CD4-positive, alpha-beta T cell treated with Interleukin-4 for 1 hour (primary cell): ENCODE measurements around the gene TXNRD2.

Experiments
- DNase-seq, 2 donors: peaks; one replicate each; pipeline ENCODE4 v3.0.0-alpha.2; 2020 to 2022

TXNRD2 gene

GRCh38 chr22:19965771-19966709, 24.4 kb upstream of the TXNRD2 start:
- DNase-seq: no peak

GRCh38 chr22:19964701-19965386, 23.2 kb upstream of the TXNRD2 start:
- no peak for DNase-seq

- DNase-seq: no peak
These were observed 22.4 kb upstream of the TXNRD2 start for GRCh38 chr22:19963863-19964642.

GRCh38 chr22:19962909-19963806, 21.5 kb upstream of the TXNRD2 start:
- no peak for DNase-seq

GRCh38 chr22:19962246-19962908, 20.8 kb upstream of the TXNRD2 start:
- peak; percentile 47 to 51 for DNase-seq

- no peak for DNase-seq
These were observed 20.2 kb upstream of the TXNRD2 start for GRCh38 chr22:19961868-19962245.

GRCh38 chr22:19961201-19961580, 19.6 kb upstream of the TXNRD2 start:
- no peak for DNase-seq

DNA sequence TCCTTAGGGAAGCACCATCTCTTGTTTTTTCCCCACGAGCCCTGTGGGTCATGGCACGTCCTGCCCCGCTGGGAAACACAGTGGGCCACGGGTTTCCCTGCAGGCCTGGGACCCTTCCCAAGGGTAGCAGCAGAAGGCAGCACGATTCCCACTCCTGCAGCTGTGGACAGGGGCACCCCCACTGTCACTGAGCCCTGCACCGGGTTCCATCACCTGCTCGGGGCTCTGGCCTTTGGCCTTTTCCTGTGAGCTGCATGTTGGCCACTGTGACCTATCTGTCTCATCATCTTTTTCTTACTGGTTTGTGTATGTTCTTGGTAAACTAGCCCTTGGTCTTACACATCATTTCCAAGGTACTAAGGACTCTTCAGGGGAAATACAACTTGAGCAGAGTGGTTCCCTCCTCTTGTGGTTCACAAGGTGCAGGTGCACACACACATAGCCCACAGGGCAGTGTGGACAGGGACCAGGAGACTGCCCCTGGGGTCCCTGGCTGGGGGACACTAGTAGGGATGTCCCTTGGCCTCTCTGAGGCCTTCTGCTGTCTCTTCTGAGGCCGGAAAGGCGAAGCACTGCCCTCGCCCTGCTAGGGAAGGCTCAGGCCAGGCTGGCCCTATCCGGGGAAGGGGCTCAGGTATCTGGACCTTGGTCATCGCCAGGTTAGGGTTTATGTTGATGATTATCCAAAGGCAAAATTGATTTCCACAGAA, 19.0 kb upstream of the TXNRD2 start:
- no peak for DNase-seq

- no peak for DNase-seq
These were observed 18.2 kb upstream of the TXNRD2 start for GRCh38 chr22:19959587-19960490.

GRCh38 chr22:19959043-19959586, 17.5 kb upstream of the TXNRD2 start:
- no peak for DNase-seq

- no peak for DNase-seq
These were observed 16.7 kb upstream of the TXNRD2 start for GRCh38 chr22:19958083-19959042.

- DNase-seq: no peak
These were observed 15.8 kb upstream of the TXNRD2 start for GRCh38 chr22:19957445-19957844.

- no peak for DNase-seq
These were observed 13.9 kb upstream of the TXNRD2 start for GRCh38 chr22:19955241-19956128.

GRCh38 chr22:19951346-19951745, 9.7 kb upstream of the TXNRD2 start:
- no peak for DNase-seq

DNA sequence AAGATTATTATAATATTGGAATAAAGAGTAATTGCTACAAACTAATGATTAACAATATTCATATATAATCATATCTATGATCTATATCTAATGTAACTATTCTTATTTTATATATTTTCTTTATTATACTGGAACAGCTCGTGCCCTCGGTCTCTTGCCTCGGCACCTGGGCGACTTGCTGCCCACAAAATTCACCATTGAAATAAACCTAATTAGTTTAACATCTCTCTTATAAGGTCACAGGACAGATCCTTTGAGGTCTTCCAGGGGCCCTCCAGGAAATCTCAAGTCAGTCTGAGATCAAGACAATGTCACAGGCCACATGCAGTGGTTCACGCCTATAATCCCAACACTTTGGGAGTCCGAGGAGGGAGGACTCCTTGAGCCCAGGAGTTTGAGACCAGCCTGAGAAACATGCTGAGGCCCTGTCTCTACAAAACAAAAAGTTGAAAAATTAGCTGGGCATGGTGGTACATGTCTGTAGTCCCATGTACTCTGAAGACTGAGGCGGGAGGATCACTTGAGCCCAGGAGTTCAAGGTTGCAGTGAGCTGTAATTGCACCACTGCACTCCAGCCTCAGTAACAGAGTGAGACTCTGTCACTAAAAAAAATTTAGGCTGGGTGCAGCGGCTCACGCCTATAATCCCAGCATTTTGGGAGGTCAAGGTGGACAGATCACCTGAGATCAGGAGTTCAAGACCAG, 6.6 kb upstream of the TXNRD2 start:
- no peak for DNase-seq
